ENCODE results near the gene ATXN10. TPM values are rescaled to one million over a fixed set of nuclear protein-coding genes. Genes with fewer than 3 reads are reported as not detected.
"Not testable (repeated sequence)": the region's sequence is repeated elsewhere in the genome, so short reads cannot be mapped to it uniquely, and the experiment has no call there.

The ATXN10 gene
- total and polyA plus RNA-seq, 2 donors (not counting 1 experiment from before 2014, with no cell fraction given) = 52.3 to 95.5 TPM

GRCh38 chr22:45710469-45710868, 38.8 kb downstream of the ATXN10 start:
- no peaks in the 10 kb centered on the region for H3K4me1 ChIP-seq (ENCODE audit: control insufficient read depth in 2 of 2, insufficient read depth in 2 of 2, low read length in 2 of 2)
- 100% methylated on average over 1 of the region's 3 CpGs for WGBS (ENCODE audit: insufficient coverage)
- Mint-ChIP-seq H3K4me3 (no peak overlapping the region), H3K27me3 (no peaks in the 10 kb centered on the region), H3K27ac (no peak overlapping the region), H3K4me1 (peaks cover 5% of the 10 kb centered on the region), H3K9me3 (ENCODE audit: insufficient read depth) (no peaks in the 10 kb centered on the region)
- POLR2A ChIA-PET = no interaction called here
- CTCF ChIA-PET = no interaction called here
- H3K36me3 ChIP-seq (replicated peaks in 1 of 2; ENCODE audit: control extremely low read depth in 1 of 2, control insufficient read depth in 1 of 2, extremely low read depth in 1 of 2, insufficient read depth in 2 of 2, low read length in 1 of 2) = peaks cover 3 to 45% of the 10 kb centered on the region in 2 experiments
- H3K9ac ChIP-seq (ENCODE audit: low read length) = no peak overlapping the region
- peaks cover 19% of the 10 kb centered on the region for H3K79me2 ChIP-seq (ENCODE audit: control insufficient read depth, insufficient read depth, low read length)
- no peaks in the 10 kb centered on the region for H3K9me3 ChIP-seq (ENCODE audit: control extremely low read depth in 1 of 3, control insufficient read depth in 2 of 3, insufficient read depth in 1 of 3, low read length in 2 of 3)
- intact Hi-C loops (cut with micrococcal nuclease) = no loop called here
- ATAC-seq (ENCODE audit: low read depth) = no peak
- no peak overlapping the region for H3K4me2 ChIP-seq (replicated peaks; ENCODE audit: low read depth, low read length, poor library complexity, severe bottlenecking)
- H3K27me3 ChIP-seq (replicated peaks in 1 of 4; ENCODE audit: control extremely low read depth in 1 of 4, control insufficient read depth in 3 of 4, insufficient read depth in 4 of 4, low read length in 3 of 4) = no peaks in the 10 kb centered on the region
- no peaks in the 10 kb centered on the region for H4K20me1 ChIP-seq (ENCODE audit: control insufficient read depth, insufficient read depth, low read length, poor library complexity, severe bottlenecking)
- H2AFZ ChIP-seq (ENCODE audit: insufficient read depth, low read depth, low read length, poor library complexity, severe bottlenecking) = no peak overlapping the region
- H3K27ac ChIP-seq (ENCODE audit: low read length in 2 of 2) = no peak overlapping the region
- no peak overlapping the region for H3K4me3 ChIP-seq (ENCODE audit: control extremely low read depth in 1 of 5, extremely low read depth in 1 of 5, insufficient read depth in 1 of 5, low read depth in 2 of 5, low read length in 4 of 5)
- DNase-seq = no peak
- TF ChIP-seq EZH2 (IDR thresholded peaks at IDR 0.05; ENCODE audit: borderline replicate concordance, insufficient read depth, low read depth, low read length, poor library complexity, severe bottlenecking) = no peak
- TF ChIP-seq, protein P1, sequence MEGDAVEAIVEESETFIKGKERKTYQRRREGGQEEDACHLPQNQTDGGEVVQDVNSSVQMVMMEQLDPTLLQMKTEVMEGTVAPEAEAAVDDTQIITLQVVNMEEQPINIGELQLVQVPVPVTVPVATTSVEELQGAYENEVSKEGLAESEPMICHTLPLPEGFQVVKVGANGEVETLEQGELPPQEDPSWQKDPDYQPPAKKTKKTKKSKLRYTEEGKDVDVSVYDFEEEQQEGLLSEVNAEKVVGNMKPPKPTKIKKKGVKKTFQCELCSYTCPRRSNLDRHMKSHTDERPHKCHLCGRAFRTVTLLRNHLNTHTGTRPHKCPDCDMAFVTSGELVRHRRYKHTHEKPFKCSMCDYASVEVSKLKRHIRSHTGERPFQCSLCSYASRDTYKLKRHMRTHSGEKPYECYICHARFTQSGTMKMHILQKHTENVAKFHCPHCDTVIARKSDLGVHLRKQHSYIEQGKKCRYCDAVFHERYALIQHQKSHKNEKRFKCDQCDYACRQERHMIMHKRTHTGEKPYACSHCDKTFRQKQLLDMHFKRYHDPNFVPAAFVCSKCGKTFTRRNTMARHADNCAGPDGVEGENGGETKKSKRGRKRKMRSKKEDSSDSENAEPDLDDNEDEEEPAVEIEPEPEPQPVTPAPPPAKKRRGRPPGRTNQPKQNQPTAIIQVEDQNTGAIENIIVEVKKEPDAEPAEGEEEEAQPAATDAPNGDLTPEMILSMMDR (IDR thresholded peaks at IDR 0.05) = no peak

DNA sequence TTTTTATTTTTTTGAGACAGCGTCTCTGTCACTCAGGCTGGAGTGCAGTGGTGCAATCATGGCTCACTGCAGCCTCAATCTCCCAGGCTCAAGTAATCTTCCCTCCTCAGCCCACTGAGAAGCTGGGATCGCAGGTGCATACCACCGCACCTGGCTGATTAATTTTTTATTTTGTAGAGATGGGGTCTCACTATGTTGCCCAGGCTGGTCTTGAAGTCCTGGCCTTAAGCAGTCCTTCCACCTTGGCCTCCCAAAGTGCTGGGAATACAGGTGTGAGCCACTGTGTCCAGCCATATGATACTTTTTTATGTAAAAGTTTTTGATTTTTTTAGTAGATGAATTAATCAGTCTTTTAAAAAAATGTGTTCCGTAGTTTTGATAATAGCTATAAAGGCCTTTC, 42.8 kb downstream of the ATXN10 start:
- H3K4me2 ChIP-seq (replicated peaks; ENCODE audit: low read depth, low read length, poor library complexity, severe bottlenecking); POLR2A ChIA-PET; H3K27ac ChIP-seq (ENCODE audit: low read length in 2 of 2); H3K9me3 ChIP-seq (ENCODE audit: control extremely low read depth in 1 of 3, control insufficient read depth in 2 of 3, insufficient read depth in 1 of 3, low read length in 2 of 3); H3K4me3 ChIP-seq (ENCODE audit: control extremely low read depth in 1 of 5, extremely low read depth in 1 of 5, insufficient read depth in 1 of 5, low read depth in 2 of 5, low read length in 4 of 5); H3K4me3 Mint-ChIP-seq; H2AFZ ChIP-seq (ENCODE audit: insufficient read depth, low read depth, low read length, poor library complexity, severe bottlenecking); H3K27ac Mint-ChIP-seq; H4K20me1 ChIP-seq (ENCODE audit: control insufficient read depth, insufficient read depth, low read length, poor library complexity, severe bottlenecking); H3K9ac ChIP-seq (ENCODE audit: low read length); H3K79me2 ChIP-seq (ENCODE audit: control insufficient read depth, insufficient read depth, low read length); H3K9me3 Mint-ChIP-seq (ENCODE audit: insufficient read depth); intact Hi-C loops (cut with micrococcal nuclease); ATAC-seq (ENCODE audit: low read depth); DNase-seq; CTCF ChIA-PET; H3K4me1 Mint-ChIP-seq; H3K27me3 ChIP-seq (replicated peaks in 1 of 4; ENCODE audit: control extremely low read depth in 1 of 4, control insufficient read depth in 3 of 4, insufficient read depth in 4 of 4, low read length in 3 of 4); H3K27me3 Mint-ChIP-seq; H3K4me1 ChIP-seq (ENCODE audit: control insufficient read depth in 2 of 2, insufficient read depth in 2 of 2, low read length in 2 of 2): not testable (repeated sequence)
- H3K36me3 ChIP-seq (replicated peaks in 1 of 2; ENCODE audit: control extremely low read depth in 1 of 2, control insufficient read depth in 1 of 2, extremely low read depth in 1 of 2, insufficient read depth in 2 of 2, low read length in 1 of 2) = peaks cover 4 to 35% of the 10 kb centered on the region in 2 experiments
- WGBS (ENCODE audit: insufficient coverage) = no CpG with 5 or more reads among the region's 4 CpGs
